Dedifferentiated amniotic fluid mesenchymal stem cell (primary cell): ENCODE results near the gene DEPDC1B.
"Not testable (repeated sequence)": the region's sequence is repeated elsewhere in the genome, so short reads cannot be mapped to it uniquely, and the experiment has no call there.

Experiments used
- DNase-seq: peaks from one replicate; pipeline ENCODE4 v3.0.0-alpha.2; 2016; ENCODE audit errors: extremely low spot score

The DEPDC1B gene

GRCh38 chr5:60648175-60648574, 51.8 kb downstream of the DEPDC1B start:
- no peak for DNase-seq

DNA sequence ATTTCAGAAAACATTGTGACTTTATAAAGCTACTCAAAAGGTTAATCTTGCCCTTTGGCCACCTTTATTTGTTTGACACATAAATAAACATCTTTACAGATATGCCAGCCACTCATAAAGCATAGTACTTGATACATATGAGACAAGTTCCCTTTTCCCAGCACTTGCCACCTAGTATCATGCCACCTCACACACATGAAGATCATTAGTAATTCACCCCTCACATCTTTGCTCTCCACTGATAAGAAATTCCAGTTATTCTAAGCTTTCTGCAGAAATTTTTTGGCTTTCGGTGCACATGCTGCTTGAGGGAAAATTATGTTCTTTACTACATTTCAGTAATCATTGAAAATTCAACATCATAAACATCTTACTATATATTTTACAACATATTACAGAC, 59.1 kb downstream of the DEPDC1B start:
- no peak for DNase-seq

DNA sequence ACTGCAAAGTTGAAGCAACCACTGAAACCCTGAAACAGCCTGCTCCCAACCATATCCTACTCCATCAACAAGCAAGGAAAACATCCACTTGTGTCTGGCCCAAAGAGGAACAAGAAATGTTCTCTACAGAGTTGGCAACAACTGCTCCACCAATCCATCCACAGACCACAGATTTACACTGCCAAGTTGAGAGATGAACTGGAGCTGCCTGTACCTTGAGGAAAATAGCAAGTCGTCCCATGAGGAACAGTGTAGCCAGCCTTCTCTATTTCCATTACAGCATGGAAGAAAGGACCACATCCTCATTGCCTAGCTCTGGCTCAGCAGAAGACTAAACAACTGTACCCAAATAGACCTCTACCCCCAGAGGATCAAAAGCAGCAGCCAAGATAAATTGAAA, 60.4 kb downstream of the DEPDC1B start:
- DNase-seq = no peak

GRCh38 chr5:60638300-60638699, 61.7 kb downstream of the DEPDC1B start:
- no peak for DNase-seq

GRCh38 chr5:60636644-60637043, 63.3 kb downstream of the DEPDC1B start:
- no peak for DNase-seq

- no peak for DNase-seq
These were observed 64.0 kb downstream of the DEPDC1B start for GRCh38 chr5:60636001-60636400.

- no peak for DNase-seq
These were observed 65.9 kb downstream of the DEPDC1B start for GRCh38 chr5:60634051-60634450.

- DNase-seq = peak; percentile 54
These were observed 66.6 kb downstream of the DEPDC1B start for GRCh38 chr5:60633341-60633740.

DNA sequence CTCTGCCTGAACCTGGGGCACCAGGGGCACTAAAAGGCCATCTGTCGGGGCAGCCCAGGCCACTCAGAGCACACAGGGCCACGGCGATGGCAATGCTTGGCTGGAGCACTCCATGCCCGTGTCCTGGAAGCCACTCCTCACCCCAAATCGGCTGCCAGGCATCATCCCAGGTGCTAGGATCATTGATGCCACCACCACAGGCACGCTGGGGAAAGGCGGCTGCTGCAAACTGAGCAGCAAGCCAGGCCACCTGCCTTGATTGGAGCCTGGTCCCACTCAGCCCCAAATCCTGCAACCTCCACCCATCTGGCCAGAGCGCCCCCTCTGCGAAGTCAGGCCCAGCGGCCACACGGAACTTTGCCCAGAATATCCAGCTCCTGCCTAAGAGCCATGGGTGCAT, 67.8 kb downstream of the DEPDC1B start:
- DNase-seq = no peak

GRCh38 chr5:60630836-60631235, 69.1 kb downstream of the DEPDC1B start:
- no peak for DNase-seq

GRCh38 chr5:60630179-60630578, 69.8 kb downstream of the DEPDC1B start:
- DNase-seq = no peak

DNA sequence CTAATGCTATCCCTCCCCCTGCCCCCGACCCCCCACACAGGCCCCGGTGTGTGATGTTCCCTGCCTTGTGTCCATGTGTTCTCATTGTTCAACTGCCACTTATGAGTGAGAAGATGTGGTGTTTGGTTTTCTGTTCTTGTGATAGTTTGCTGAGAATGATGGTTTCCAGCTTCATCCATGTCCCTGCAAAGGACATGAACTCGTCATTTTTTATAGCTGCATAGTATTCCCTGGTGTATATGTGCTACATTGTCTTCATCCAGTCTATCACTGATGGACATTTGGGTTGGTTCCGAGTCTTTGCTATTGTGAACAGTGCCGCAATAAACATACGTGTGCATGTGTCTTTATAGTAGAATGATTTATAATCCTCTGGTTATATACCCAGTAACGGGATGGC, 75.1 kb downstream of the DEPDC1B start:
- not testable (repeated sequence) for DNase-seq

- not testable (repeated sequence) for DNase-seq
These were observed 79.2 kb downstream of the DEPDC1B start for GRCh38 chr5:60620752-60621151.

DNA sequence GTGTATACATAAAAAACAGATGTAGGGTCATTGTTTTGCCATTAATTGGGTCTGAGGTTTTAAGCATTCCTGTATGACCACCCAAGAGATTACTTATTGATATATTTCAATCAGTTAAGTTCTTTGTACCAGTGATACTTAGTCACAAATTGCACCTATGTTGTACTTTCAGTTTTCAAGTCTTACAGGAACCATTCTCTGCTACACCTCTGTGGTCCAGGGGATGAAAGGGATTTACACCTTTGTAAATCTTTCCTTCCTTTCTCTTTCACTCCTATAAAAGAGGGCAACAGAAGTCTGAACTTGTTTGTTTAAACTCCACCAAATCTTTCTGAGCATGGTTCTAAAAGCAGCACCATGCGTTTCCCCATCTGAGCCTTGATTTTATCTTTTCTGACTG, 86.1 kb downstream of the DEPDC1B start:
- DNase-seq = no peak

GRCh38 chr5:60611099-60611740, 88.7 kb downstream of the DEPDC1B start:
- DNase-seq = no peak

DNA sequence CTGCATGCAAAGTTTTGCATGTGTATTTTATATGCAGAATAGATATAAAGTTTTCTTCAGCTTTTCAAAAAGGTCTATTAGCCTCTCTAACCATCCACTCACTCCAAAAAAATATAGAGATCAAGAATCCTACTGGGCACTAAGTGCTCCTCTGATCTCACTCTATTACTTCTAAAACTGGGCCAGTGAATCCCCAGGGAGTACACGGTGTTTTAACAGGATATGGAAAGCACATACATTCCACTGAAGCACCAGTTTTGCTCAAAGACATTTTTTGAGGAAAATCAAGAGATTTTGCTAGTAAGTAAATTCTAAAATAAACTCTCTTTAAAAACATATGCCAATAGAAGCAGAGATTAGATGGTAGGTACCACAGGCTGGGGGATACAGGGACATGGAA, 95.2 kb downstream of the DEPDC1B start:
- DNase-seq = no peak

DNA sequence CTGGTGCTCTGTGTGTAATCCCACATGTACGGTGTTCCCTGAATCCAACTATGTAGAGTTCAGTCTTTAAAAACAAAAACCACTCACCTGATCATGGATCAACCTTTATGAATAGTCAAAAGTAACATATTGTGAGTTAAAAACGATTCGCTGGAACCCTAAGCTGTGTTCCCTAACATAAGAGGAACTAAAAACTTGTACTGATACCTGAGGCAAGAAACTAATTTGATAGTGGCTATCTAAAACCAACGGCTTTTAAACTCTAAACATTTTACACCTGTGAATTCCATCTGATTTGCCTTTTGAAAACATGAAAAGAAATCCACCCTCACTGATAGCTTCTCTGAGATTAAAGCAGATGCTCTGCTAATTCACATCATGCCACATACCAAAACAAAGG, 101.5 kb downstream of the DEPDC1B start:
- DNase-seq = no peak

DNA sequence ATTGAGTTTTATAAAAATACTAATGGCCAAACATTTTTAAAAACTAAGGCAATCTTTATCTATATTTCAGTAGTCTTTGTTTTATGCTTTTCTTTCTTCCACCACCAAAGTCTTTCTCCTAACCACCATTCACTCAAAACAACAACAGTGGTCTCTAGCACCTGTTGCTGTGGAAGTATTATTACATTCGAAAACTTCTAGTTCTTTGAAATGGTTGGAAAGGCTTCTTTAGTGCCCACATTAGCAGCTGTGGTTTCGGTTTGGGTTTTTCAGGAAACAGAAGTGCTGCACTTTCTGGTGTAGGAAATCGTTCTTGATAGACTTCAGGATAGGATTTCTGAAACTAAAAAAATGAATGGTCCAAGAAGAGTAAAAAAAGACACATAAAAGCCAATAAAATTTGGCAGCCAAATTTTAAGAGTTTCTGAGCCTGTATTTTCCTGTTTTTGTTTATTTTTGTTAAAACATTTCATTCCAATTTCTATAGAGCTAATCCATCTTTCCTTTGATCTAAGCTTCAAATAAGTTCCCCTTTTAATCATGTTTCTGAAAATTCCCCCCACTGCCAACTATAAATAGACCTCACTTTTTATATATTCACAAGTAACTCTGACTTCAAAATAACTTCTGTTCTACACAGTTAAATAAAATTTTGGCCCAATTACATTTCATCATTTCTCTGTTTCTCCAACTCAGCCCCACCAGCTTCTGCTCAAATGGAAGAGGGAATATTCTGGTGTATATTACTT, 102.2 kb downstream of the DEPDC1B start:
- DNase-seq = no peak

GRCh38 chr5:60594715-60595477, 105.1 kb downstream of the DEPDC1B start:
- DNase-seq = no peak

GRCh38 chr5:60590172-60590571, 109.8 kb downstream of the DEPDC1B start:
- DNase-seq = no peak

GRCh38 chr5:60587312-60587711, 112.7 kb downstream of the DEPDC1B start:
- not testable (repeated sequence) for DNase-seq

DNA sequence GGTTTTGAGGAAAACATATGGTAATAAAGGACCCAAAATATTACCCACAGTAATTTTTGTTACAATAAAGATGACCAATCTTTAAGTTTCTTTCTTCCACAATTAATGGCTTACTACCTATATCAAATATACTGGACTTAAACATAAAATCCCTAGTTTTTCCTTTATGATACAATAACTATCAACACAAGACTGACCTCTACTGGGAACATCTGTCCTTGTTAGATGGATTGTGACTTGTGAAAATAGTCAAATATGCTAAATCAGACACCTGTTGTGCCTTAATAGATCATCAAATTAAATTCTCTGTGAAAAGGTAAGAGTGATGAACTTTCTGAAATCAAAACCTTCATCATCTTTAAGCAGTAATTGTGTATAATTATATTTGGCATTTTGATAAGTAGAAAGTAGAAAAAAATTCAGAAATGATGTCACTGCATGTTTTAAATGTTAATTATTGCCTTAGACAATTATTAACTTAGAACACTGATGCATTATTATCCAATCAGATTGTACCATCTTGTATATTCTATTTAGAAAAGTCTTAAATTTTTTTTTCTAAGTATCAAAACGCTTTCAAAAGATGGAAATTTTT, 113.6 kb downstream of the DEPDC1B start:
- DNase-seq = no peak
